Astrocyte of the spinal cord (primary cell): Measurements from ENCODE around the gene PTPRC.

Experiments used
- DNase-seq: peaks from one replicate; pipeline ENCODE4 v3.0.0; 2011; ENCODE audit warnings: low read depth, low spot score
- H3K4me3 ChIP-seq: 2 replicates; pipeline ENCODE4 v1.5.1; 2011; ENCODE audit warnings: low read depth, mild to moderate bottlenecking, low read length, moderate library complexity
- in situ Hi-C: cut with HindIII; loops from 2 replicates; pipeline ENCODE4 v1.10.0; 2017; ENCODE audit warnings: low sequenced_read_pairs
- TF ChIP-seq, protein P1 (sequence below): IDR thresholded peaks from 2 replicates; pipeline ENCODE4 v1.5.1; 2012; ENCODE audit warnings: low read depth, mild to moderate bottlenecking, low read length, inconsistent platforms

Gene PTPRC

DNA sequence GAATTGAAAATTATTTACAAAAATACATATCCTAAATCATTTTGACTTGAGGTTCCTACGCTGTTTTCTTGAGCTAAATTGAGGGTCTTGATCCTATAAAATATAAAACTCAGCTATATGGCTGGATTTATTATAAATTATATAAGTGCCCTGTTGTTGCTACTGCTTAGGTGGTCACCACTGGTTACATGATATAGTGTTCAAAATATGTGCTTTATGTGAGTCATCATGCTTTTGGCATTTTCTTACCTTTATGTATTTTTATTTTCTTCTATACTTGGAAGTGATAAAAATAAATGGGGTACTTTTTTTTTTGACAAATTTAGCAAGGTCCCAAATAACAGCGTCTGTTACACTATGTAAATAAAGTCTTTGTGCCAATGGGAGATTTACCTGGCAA lies 31.1 kb upstream of the PTPRC start:
- no peak overlapping the region for H3K4me3 ChIP-seq
- TF ChIP-seq, protein P1, sequence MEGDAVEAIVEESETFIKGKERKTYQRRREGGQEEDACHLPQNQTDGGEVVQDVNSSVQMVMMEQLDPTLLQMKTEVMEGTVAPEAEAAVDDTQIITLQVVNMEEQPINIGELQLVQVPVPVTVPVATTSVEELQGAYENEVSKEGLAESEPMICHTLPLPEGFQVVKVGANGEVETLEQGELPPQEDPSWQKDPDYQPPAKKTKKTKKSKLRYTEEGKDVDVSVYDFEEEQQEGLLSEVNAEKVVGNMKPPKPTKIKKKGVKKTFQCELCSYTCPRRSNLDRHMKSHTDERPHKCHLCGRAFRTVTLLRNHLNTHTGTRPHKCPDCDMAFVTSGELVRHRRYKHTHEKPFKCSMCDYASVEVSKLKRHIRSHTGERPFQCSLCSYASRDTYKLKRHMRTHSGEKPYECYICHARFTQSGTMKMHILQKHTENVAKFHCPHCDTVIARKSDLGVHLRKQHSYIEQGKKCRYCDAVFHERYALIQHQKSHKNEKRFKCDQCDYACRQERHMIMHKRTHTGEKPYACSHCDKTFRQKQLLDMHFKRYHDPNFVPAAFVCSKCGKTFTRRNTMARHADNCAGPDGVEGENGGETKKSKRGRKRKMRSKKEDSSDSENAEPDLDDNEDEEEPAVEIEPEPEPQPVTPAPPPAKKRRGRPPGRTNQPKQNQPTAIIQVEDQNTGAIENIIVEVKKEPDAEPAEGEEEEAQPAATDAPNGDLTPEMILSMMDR = no peak
- in situ Hi-C loops = no loop called here
- DNase-seq = no peak

DNA sequence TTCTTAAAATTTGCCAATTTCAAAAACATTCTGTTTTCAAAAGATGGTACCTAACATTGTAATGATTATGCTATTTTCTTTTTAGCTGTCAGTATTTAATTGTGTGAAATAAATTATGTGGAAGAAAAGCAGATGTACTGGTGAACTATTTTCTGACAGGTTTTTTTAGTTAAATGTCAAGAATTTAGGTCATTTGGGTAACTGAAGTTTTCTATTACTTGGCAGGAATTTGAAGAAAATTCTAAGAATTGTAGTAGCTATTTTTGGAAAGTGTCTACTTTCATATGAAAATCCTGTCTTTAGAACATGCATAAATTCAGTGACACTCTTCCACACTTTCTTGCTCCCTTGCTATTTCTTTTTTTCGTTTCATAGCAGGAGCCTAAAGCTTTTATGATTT lies 28.5 kb upstream of the PTPRC start:
- TF ChIP-seq, protein P1 = no peak
- in situ Hi-C loops = no loop called here
- no peak for DNase-seq
- no peak overlapping the region for H3K4me3 ChIP-seq

DNA sequence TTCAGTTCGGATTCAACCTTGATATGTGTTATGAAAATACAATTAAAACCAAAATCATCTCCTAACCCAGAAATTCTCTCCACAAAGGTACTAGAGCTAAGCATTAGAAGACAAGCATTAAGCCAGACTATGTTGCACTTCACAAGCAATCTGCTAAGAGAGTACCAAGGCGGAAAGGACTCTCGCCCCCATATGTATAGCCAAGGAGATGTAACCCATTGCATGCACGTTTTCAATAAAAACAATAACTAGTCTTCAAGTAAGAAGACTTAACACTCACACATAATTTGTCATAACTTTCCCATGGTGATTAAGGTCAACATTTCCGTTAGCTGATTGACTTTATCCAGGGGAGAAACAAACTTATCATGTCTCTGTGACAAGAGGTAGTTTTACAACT lies 27.6 kb upstream of the PTPRC start:
- no peak for DNase-seq
- TF ChIP-seq, protein P1 = no peak
- in situ Hi-C loops = no loop called here
- no peak overlapping the region for H3K4me3 ChIP-seq

DNA sequence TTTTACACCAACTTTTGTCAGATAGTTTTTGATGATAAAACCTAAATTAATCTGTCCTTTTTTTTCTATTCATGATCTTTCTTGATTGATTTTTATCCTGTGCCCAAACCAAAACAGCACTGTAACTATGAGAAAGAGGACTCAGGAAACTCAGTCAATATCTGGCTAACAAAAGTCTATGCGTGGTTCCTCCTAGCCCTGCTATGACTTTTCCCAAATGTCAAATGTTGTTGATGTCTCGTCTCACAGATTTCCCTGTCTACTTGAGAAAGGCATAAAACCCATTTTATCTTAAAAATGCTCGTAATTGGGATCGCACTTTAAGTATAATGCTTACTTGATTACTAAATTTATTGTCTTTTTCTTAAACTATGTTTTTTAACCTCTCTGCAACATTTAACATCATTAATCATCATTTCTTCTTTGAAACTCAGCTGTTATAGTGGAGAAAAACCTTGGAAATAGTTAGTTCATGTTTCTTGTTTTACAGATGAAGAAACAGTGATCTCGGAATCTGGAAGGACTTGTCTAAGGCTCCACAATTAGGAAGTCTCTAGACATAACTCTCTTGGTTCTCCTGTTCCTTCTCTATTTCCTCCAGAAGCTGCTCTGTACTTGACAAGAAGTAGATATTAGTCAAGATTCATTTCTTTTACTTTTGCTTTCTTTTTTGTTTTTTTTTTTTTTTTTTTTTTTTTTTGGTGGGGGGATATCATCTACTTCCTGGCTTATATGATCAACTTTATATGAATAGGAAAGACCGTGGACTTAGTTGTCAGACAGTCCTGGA lies 26.2 kb upstream of the PTPRC start:
- TF ChIP-seq, protein P1 = no peak
- no peak for DNase-seq
- in situ Hi-C loops = no loop called here
- no peak overlapping the region for H3K4me3 ChIP-seq

DNA sequence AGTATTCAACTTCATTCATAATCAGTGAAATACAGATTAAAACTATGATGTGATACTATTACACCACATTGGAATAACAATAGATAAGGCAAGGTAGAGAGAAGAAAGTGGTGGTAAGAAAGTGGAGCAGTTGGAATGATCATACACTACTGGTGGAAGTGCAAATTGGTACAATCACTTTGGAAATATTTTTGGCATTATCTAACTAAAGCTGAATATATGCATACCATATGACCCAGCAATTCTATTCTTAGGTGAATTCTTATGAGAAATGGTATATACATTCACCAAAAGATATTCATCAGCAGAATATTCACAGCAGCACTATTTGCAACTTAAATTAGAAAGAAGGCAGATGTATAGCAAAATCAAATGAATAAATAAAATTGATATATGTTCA lies 21.4 kb upstream of the PTPRC start:
- TF ChIP-seq, protein P1 = no peak
- in situ Hi-C loops = no loop called here
- H3K4me3 ChIP-seq = no peak overlapping the region
- DNase-seq = no peak

DNA sequence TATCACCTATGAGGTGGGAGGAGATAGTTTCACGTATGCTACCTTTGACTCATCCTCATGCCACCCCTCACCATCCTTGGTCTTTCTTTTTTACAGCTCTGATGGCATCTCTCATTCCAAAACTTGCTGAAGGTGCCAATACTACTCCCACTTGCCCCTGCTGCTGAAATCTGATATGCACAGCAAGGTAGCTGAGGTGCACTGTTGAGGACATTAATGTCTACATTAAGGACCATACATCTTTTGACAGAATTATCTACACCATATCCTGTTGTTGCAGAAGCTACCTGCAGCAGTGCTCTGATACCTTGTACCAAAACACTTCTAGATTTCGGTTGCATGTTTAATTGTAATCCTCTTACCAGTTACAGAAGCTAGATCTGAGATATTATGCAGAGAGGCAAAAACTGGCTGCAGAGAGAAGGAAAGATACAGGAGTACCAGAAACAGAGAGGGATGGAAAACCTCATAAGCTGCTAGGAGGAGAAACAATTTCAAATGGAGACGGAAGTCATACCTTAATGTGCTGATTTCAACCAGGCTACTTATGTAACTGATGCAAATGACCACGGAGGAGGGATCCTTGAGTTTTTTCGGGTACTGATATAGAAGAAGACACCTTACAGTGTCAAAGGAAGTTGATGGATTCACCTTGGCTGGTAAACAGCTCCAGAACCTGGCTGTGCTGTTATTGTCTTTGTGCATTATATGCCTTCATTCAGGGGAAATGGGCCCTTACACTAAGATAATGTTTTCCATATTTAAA lies 19.3 kb upstream of the PTPRC start:
- in situ Hi-C loops = no loop called here
- no peak overlapping the region for H3K4me3 ChIP-seq
- no peak for DNase-seq
- TF ChIP-seq, protein P1 = no peak
